Ectodermal cell (in vitro differentiated cells): ENCODE results near the gene TBC1D10A.

Experiments
- H3K27ac ChIP-seq: 2 replicates; pipeline ENCODE4 v1.7.0; 2013; ENCODE audit warnings: mild to moderate bottlenecking, low read depth, low read length; ENCODE audit not compliant: insufficient read depth, poor library complexity, severe bottlenecking
- H3K27me3 ChIP-seq: 2 replicates; pipeline ENCODE4 v1.7.0; 2013; ENCODE audit warnings: mild to moderate bottlenecking, low read length; ENCODE audit not compliant: insufficient read depth, control insufficient read depth, poor library complexity, severe bottlenecking
- H3K36me3 ChIP-seq: one replicate; pipeline ENCODE4 v1.7.0; 2013; ENCODE audit warnings: low read length; ENCODE audit not compliant: control insufficient read depth, insufficient read depth
- H3K4me1 ChIP-seq: one replicate; pipeline ENCODE4 v1.7.0; 2013; ENCODE audit warnings: low read length; ENCODE audit not compliant: control insufficient read depth, insufficient read depth
- H3K4me3 ChIP-seq: 2 replicates; pipeline ENCODE4 v1.7.0; 2013; ENCODE audit warnings: low read depth, low read length, control low read depth; ENCODE audit not compliant: insufficient read depth
- H3K9me3 ChIP-seq: 2 replicates; pipeline ENCODE4 v1.7.0; 2013; ENCODE audit warnings: mild to moderate bottlenecking, low read length, moderate library complexity; ENCODE audit not compliant: control insufficient read depth
- WGBS, 2 experiments: methylation state at CpG; one replicate each; pipeline ENCODE4 v1.1.7; 2013; ENCODE audit warnings: missing lambda C conversion rate in 2 of 2; 5-methylcytosine and 5-hydroxymethylcytosine counted together

Gene TBC1D10A

DNA sequence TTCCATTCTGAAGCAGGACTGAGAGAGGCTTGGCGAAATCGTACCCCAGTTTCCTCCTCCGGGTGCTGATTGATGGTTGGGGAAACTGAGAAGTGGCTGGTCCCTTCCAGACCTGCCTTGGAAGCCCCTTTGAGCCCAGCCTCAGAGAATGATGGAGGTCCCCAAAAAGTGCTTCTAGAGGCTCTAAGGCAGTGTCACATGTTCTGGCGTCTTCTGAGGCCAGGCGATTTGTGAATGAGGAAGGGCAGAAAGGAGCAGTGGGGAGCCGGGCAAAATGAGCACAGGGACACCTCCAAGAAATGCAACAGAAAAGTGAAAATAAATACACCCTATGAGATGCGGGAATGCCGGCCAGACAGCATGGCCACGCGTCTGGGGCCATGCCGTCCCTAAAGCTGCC is 79.2 kb downstream of the TBC1D10A start:
- Histone ChIP-seq H3K9me3 (no peaks in the 10 kb centered on the region), H3K27ac (no peak overlapping the region), H3K36me3 (no peaks in the 10 kb centered on the region), H3K4me1 (peaks cover 19% of the 10 kb centered on the region), H3K27me3 (peaks cover 37% of the 10 kb centered on the region), H3K4me3 (no peak overlapping the region)
- 86 to 88% methylated on average over 11 of the region's 11 CpGs for WGBS, 2 experiments

GRCh38 chr22:30246814-30247376 is 79.8 kb downstream of the TBC1D10A start:
- Histone ChIP-seq H3K36me3 (no peaks in the 10 kb centered on the region), H3K27ac (no peak overlapping the region), H3K27me3 (peaks cover 37% of the 10 kb centered on the region), H3K4me1 (peaks cover 19% of the 10 kb centered on the region), H3K4me3 (no peak overlapping the region), H3K9me3 (no peaks in the 10 kb centered on the region)
- WGBS, 2 experiments: 44 to 46% methylated on average over 15 of the region's 15 CpGs

- Histone ChIP-seq H3K27me3 (peaks cover 37% of the 10 kb centered on the region), H3K4me3 (peak within 1 kb of the TSS; percentile 50), H3K27ac (no peak within 1 kb of the TSS), H3K4me1 (peaks cover 25% of the 10 kb centered on the region), H3K9me3 (no peaks in the 10 kb centered on the region), H3K36me3 (no peaks in the 10 kb centered on the region)
- 1% methylated on average over 64 of the region's 64 CpGs for WGBS, 2 experiments
Observed at GRCh38 chr22:30245985-30246813, 80.5 kb downstream of the TBC1D10A start, which contains the start of gene LIF. Gene LIF (minus strand): TSS chr22:30246759. CDS start chr22:30246695, 64 bp downstream.

- no peak overlapping the region for H3K27ac ChIP-seq
- peaks cover 37% of the 10 kb centered on the region for H3K27me3 ChIP-seq
- no peaks in the 10 kb centered on the region for H3K9me3 ChIP-seq
- peaks cover 25% of the 10 kb centered on the region for H3K4me1 ChIP-seq
- no peaks in the 10 kb centered on the region for H3K36me3 ChIP-seq
- peak overlapping the region; percentile 50 for H3K4me3 ChIP-seq
- 32 to 35% methylated on average over 14 of the region's 15 CpGs for WGBS, 2 experiments
Observed at GRCh38 chr22:30245181-30245984, 81.4 kb downstream of the TBC1D10A start.

DNA sequence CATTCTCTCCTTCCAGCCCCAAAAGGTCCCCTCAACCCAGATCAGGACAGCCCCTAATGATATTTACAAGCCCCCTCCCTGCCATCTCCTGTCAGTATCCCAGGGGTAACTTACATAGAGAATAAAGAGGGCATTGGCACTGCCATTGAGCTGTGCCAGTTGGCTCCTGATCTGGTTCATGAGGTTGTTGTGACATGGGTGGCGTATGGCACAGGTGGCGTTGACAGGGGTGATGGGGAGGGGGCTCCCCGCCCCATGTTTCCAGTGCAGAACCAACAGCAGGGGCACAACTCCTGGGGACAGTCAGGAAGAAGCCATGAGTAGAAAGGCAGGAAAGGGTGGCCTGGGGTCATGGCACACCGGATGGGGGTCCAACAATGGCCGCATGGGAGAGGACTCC is 82.1 kb downstream of the TBC1D10A start:
- Histone ChIP-seq H3K27ac (no peak overlapping the region), H3K27me3 (peaks cover 37% of the 10 kb centered on the region), H3K4me3 (no peak overlapping the region), H3K4me1 (peaks cover 25% of the 10 kb centered on the region), H3K9me3 (no peaks in the 10 kb centered on the region), H3K36me3 (no peaks in the 10 kb centered on the region)
- 91 to 93% methylated on average over 5 of the region's 5 CpGs for WGBS, 2 experiments

DNA sequence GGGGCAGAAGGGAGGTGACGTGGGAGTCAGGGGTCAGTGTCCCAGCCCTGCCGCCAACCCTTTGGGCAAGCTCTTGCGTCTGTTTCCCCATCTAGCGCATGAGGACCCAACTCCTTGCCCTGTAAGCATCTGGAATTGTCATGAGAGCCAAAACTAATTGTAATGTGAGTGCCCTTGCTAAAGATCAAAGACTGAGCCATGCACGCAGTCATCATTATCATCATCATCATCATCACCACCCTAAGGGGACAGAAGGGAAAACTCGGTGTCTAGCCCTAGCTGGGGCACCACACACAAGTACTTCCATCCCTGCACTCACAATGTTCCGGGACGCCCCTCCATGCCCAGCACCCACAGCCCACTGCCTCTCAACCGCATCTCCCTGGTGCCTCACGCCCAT is 82.7 kb downstream of the TBC1D10A start:
- no peak overlapping the region for H3K27ac ChIP-seq
- no peak overlapping the region for H3K4me3 ChIP-seq
- peaks cover 21% of the 10 kb centered on the region for H3K4me1 ChIP-seq
- no peaks in the 10 kb centered on the region for H3K36me3 ChIP-seq
- H3K9me3 ChIP-seq: no peaks in the 10 kb centered on the region
- peaks cover 37% of the 10 kb centered on the region for H3K27me3 ChIP-seq
- 94% methylated on average over 10 of the region's 10 CpGs for WGBS, 2 experiments

DNA sequence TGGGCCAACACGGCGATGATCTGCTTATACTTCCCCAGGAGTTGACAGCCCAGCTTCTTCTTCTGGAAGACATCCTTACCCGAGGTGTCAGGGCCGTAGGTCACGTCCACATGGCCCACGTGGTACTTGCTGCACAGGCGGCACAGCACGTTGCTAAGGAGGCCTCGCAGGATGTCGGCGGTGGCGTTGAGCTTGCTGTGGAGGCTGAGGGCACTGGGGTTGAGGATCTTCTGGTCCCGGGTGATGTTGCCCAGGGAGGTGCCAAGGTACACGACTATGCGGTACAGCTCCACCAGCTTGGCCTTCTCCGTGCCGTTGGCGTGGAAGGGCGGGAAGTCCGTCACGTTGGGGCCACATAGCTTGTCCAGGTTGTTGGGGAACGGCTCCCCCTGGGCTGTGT is 83.1 kb downstream of the TBC1D10A start:
- 96 to 98% methylated on average over 22 of the region's 22 CpGs for WGBS, 2 experiments
- H3K36me3 ChIP-seq: no peaks in the 10 kb centered on the region
- no peak overlapping the region for H3K4me3 ChIP-seq
- no peak overlapping the region for H3K27ac ChIP-seq
- H3K27me3 ChIP-seq: peaks cover 37% of the 10 kb centered on the region
- no peaks in the 10 kb centered on the region for H3K9me3 ChIP-seq
- H3K4me1 ChIP-seq: peaks cover 17% of the 10 kb centered on the region
